ENCODE data around the gene COL4A3.

The COL4A3 gene

DNA sequence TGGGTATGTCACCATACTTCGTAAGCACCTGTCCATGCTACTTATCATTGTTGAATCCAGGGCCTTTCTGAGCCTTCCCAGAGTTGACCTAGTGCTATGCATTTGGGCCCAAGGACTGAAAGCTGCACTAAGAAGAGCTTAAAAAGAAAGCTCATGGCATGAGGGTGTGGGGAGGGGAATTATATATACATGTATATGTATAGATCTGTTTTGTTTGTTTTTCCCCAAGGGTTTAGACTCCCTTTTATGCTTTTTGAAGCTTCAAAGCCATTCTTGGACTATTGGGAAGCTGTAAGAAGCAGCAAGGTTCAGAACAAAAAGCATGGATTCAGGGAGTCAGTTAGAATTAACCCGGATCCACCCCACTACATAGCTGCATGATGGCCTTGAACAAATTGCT, 183.9 kb downstream of the COL4A3 start:
- DNase-seq, result no peak

GRCh38 chr2:227349989-227350612, 185.7 kb downstream of the COL4A3 start:
- DNase-seq, result no peak

DNA sequence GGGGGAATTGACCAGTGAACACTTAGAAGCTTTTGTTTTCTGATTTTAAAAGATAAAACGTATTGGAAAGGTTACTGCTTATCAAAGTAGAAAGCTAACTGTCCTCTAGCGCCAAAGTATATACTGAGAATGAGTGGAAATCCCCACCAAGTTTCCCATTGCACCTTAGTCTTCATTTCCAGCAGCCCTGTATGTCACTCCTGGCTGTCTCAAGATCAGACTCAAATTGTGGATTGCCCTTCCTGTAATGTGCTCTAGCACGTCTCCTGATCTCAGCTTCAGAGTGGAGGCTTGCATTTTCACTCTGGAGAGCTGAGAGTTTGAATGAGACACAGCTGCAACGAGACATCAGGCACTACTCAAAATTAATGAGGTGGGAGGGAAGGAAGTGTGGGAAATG, 187.2 kb downstream of the COL4A3 start:
- DNase-seq, result no peak

DNA sequence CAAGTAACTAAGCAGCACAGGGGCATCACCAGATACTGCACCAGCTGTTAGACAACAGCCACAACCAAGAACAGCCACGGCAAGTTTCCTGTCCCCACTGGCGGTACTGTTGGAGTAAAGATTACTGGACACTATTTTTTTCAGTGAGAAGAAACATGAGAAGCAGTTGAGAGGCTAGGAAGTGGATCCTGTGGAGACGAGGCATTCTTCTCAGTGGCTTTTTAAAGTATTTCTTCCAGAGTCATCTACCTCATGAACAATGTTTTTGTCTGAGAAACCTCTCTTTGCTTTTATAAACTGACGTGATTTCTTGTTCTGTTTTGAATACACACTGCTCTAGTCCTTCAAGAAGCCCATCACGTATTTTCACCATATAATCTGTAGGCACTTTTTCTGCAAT, 195.9 kb downstream of the COL4A3 start:
- DNase-seq, result no peak

GRCh38 chr2:227363756-227364155, 199.3 kb downstream of the COL4A3 start:
- no peak for DNase-seq
